Left lung (tissue), 10 donors: ENCODE data around the gene SBK3. TPM values are rescaled to one million over a fixed set of nuclear protein-coding genes. Genes with fewer than 3 reads are reported as not detected.

Source experiments
- ATAC-seq: fragments of 200-7000 bp; cut with Tn5 transposase; one replicate; pipeline ENCODE4 v1.9.1; 2020; ENCODE audit warnings: moderate library complexity
- DNase-seq, 4 donors: peaks; one replicate each; pipeline ENCODE4 v3.0.0-alpha.2; 2013 to 2020
- H3K27ac ChIP-seq, 2 donors: fragments of 200-600 bp; sonication (generic) in 1 of 2; one replicate each; pipeline versions ENCODE4 v1.5.0 to v1.8.0; 2020 to 2021
- H3K27me3 ChIP-seq, 2 donors: fragments of 200-600 bp; sonication (generic) in 1 of 2; one replicate each; pipeline versions ENCODE4 v1.5.0 to v1.8.0; 2020 to 2021
- H3K36me3 ChIP-seq, 2 donors: fragments of 200-600 bp; sonication (generic) in 1 of 2; one replicate each; pipeline versions ENCODE4 v1.5.0 to v1.8.0; 2020 to 2021
- H3K4me1 ChIP-seq, 2 donors: fragments of 200-600 bp; one replicate each; pipeline ENCODE4 v1.8.0; 2021
- H3K4me3 ChIP-seq, 2 donors: fragments of 200-600 bp; sonication (generic) in 1 of 2; one replicate each; pipeline versions ENCODE4 v1.5.0 to v1.8.0; 2020 to 2021; ENCODE audit warnings: mild to moderate bottlenecking in 1 of 2
- H3K9me3 ChIP-seq, 2 donors: fragments of 200-600 bp; sonication (generic) in 1 of 2; one replicate each; pipeline versions ENCODE4 v1.5.0 to v1.8.0; 2020 to 2021
- CTCF ChIP-seq, 2 donors: fragments of 200-600 bp; sonication (generic) in 1 of 2; IDR thresholded peaks; one replicate each; pipeline versions ENCODE4 v1.5.0 to v1.8.0; 2021; ENCODE audit warnings: antibody characterized with exemption in 2 of 2
- intact Hi-C, 2 donors: fragments of 100-400 bp; cut with DNase I; formaldehyde crosslinking; loops; one replicate each; pipeline versions ENCODE4 v1.11.2 to v1.14.2; 2022
- polyA plus RNA-seq, 6 donors: library from polyadenylated mRNA; unstranded; fragments of 120-200 nt; gene quantifications; one replicate each; pipeline ENCODE4 v1.2.1, GENCODE V29; 2013; ENCODE audit not compliant: insufficient read length in 6 of 6
- total RNA-seq, 2 donors: library from RNA; stranded (reverse); fragmentation: NEBNext Ultra II Directional; extraction: Animal tissue kit (Norgen Biotek cat#: 25700); gene quantifications; one replicate each; pipeline ENCODE4 v1.2.1, GENCODE V29; 2021
- donor health status: DM: no; HTN: yes; CAD: no.
- donor health status: DM: no; HTN: no; CAD: no.

Gene SBK3
- total and polyA plus RNA-seq, 8 donors: 0.26 to 1.7 (median 0.59) TPM

DNA sequence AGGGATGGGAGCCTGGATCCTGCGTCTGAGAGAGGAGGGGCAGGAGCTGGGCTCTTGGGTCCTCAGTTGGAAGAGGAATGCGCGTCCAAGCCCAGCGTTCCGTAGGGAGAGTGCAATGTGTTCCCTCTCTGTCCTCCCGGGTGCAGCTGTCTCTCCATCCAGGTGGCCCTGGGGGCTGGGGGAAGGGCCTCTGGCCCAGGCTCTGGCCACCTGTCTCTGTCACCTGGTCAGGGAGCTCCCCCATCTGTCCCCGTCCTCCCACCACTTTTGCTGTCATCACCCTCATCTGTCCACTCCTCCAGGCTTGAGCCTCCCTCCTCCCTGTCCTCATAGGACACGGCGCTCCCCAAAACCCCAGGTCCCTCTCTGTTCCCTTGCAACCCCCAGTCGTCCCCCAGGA, 4.7 kb downstream of the SBK3 start:
- Histone ChIP-seq H3K36me3 (no peaks in the 10 kb centered on the region), H3K9me3 (no peaks in the 10 kb centered on the region), H3K27ac (no peak overlapping the region), H3K4me3 (no peak overlapping the region), H3K4me1 (peaks cover 0 to 3% of the 10 kb centered on the region in 2 donors), H3K27me3 (peaks cover 0 to 28% of the 10 kb centered on the region in 2 donors)
- no peak for TF ChIP-seq CTCF (IDR thresholded peaks at IDR 0.05)
- ATAC-seq: no peak
- intact Hi-C loops: no loop called here
- DNase-seq: no peak

DNA sequence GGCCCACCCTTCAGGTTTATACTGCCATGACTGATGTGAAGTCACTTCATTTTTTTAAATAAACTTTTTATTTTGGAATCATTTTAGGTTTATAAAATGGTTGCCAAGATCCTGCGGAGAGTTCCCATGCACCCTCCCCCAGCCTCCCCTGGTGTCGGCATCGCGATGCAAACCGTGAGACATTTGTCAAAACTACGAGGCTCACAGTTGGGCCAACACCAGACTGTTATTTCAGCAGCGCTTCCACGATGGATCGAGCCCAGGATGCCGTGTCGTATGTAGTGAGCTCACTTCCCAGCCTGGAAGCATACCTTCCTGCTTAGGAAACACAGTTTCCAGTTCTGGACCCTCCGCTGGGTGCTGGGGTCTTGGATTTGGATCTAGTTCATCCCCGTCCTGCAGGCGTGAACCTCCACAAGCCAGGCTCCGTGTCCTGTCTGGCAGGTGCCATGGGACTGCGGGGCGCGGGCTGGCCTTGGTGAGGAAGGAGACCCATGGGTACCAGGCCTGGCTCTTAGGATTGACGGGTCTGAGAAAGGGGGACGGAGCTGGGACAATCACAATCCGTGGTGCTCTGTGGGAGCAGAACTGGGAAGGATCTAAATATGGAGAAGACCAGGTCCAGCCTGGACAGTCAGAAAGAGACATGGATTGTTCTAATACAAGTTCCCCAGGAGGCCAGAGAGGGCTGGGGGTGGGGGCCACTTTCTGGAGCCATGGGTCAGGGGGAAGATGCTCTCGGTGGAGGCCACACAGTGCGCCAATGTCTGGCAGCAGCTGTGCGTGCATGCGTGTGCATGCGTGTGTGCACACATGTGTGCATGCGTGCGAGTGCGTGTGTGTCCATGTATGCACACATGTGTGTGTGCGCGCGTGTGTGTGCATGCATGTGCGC, 6.0 kb downstream of the SBK3 start:
- no peak for TF ChIP-seq CTCF (IDR thresholded peaks at IDR 0.05)
- Histone ChIP-seq H3K4me1 (no peaks in the 10 kb centered on the region), H3K27me3 (peaks cover 0 to 16% of the 10 kb centered on the region in 2 donors), H3K9me3 (no peaks in the 10 kb centered on the region), H3K4me3 (no peak overlapping the region), H3K27ac (no peak overlapping the region), H3K36me3 (no peaks in the 10 kb centered on the region)
- DNase-seq (no peak), ATAC-seq (no peak)
- intact Hi-C loops: no loop called here

GRCh38 chr19:55538132-55538531, 7.2 kb downstream of the SBK3 start:
- Histone ChIP-seq H3K4me3 (no peak overlapping the region), H3K36me3 (no peaks in the 10 kb centered on the region), H3K27me3 (peaks cover 0 to 12% of the 10 kb centered on the region in 2 donors), H3K27ac (no peak overlapping the region), H3K9me3 (no peaks in the 10 kb centered on the region), H3K4me1 (no peaks in the 10 kb centered on the region)
- TF ChIP-seq CTCF (IDR thresholded peaks at IDR 0.05): no peak
- ATAC-seq: no peak
- intact Hi-C loops: no loop called here
- DNase-seq: no peak

- no peak for DNase-seq
- peaks cover 0 to 12% of the 10 kb centered on the region in 2 donors for H3K27me3 ChIP-seq
- H3K4me3 ChIP-seq: no peak overlapping the region
- H3K27ac ChIP-seq: no peak overlapping the region
- no peaks in the 10 kb centered on the region for H3K36me3 ChIP-seq
- intact Hi-C loops: no loop called here
- no peaks in the 10 kb centered on the region for H3K9me3 ChIP-seq
- ATAC-seq: no peak
- no peak for TF ChIP-seq CTCF (IDR thresholded peaks at IDR 0.05)
- H3K4me1 ChIP-seq: no peaks in the 10 kb centered on the region
Observed at GRCh38 chr19:55537741-55538111, 7.6 kb downstream of the SBK3 start.

- Histone ChIP-seq H3K27me3 (peaks cover 0 to 12% of the 10 kb centered on the region in 2 donors), H3K4me1 (no peaks in the 10 kb centered on the region), H3K36me3 (no peaks in the 10 kb centered on the region), H3K27ac (no peak within 1 kb of the TSS), H3K4me3 (no peak within 1 kb of the TSS), H3K9me3 (no peaks in the 10 kb centered on the region)
- DNase-seq (no peak), ATAC-seq (no peak)
- intact Hi-C loops: no loop called here
- no peak for TF ChIP-seq CTCF (IDR thresholded peaks at IDR 0.05)
Observed at GRCh38 chr19:55536951-55537740, 8.2 kb downstream of the SBK3 start, which contains the start of gene SBK2. SBK2 (minus strand) TSS chr19:55537133; CDS start chr19:55536294, 839 bp downstream.
